DMS114 treated with DMSO at 0.1 percent for 48 hours (cell line): Measurements from ENCODE around the gene NFIB.

ENCODE experiments used
- DNase-seq: peaks from one replicate; lab custom pipeline; 2025; ENCODE audit not compliant: unreplicated experiment; lab: John Stamatoyannopoulos, UW

NFIB gene

GRCh38 chr9:14192556-14192955 lies 121.4 kb downstream of the NFIB start:
- DNase-seq: no peak

- no peak for DNase-seq
Measured at GRCh38 chr9:14191512-14191911, 122.4 kb downstream of the NFIB start.

GRCh38 chr9:14190240-14190639 lies 123.7 kb downstream of the NFIB start:
- DNase-seq: no peak

GRCh38 chr9:14189578-14189977 lies 124.4 kb downstream of the NFIB start:
- DNase-seq: no peak

- no peak for DNase-seq
Measured at GRCh38 chr9:14189146-14189545, 124.8 kb downstream of the NFIB start.

- DNase-seq: no peak
Measured at GRCh38 chr9:14188538-14188937, 125.4 kb downstream of the NFIB start.

- DNase-seq: no peak
Measured at GRCh38 chr9:14188011-14188410, 125.9 kb downstream of the NFIB start.

GRCh38 chr9:14186096-14186495 lies 127.8 kb downstream of the NFIB start:
- DNase-seq: no peak

GRCh38 chr9:14185016-14185415 lies 128.9 kb downstream of the NFIB start:
- DNase-seq: no peak

- no peak for DNase-seq
Measured at GRCh38 chr9:14183001-14183400, 130.9 kb downstream of the NFIB start.

- DNase-seq: no peak
Measured at GRCh38 chr9:14180960-14181537, 132.9 kb downstream of the NFIB start.

- DNase-seq: no peak
Measured at GRCh38 chr9:14180093-14180959, 133.6 kb downstream of the NFIB start.

- no peak for DNase-seq
Measured at GRCh38 chr9:14179449-14179848, 134.5 kb downstream of the NFIB start.

GRCh38 chr9:14175778-14176177 lies 138.2 kb downstream of the NFIB start:
- no peak for DNase-seq

- no peak for DNase-seq
Measured at GRCh38 chr9:14173713-14174112, 140.2 kb downstream of the NFIB start.

GRCh38 chr9:14170973-14171596 lies 142.9 kb downstream of the NFIB start:
- DNase-seq: no peak

GRCh38 chr9:14170392-14170931 lies 143.5 kb downstream of the NFIB start:
- no peak for DNase-seq

GRCh38 chr9:14168381-14168780 lies 145.6 kb downstream of the NFIB start:
- no peak for DNase-seq

- DNase-seq: no peak
Measured at GRCh38 chr9:14165376-14166035, 148.4 kb downstream of the NFIB start.

- no peak for DNase-seq
Measured at GRCh38 chr9:14164908-14165307, 149.0 kb downstream of the NFIB start.

- DNase-seq: no peak
Measured at GRCh38 chr9:14159440-14160216, 154.3 kb downstream of the NFIB start.
